ENCODE results near the gene EMX1.

The EMX1 gene

DNA sequence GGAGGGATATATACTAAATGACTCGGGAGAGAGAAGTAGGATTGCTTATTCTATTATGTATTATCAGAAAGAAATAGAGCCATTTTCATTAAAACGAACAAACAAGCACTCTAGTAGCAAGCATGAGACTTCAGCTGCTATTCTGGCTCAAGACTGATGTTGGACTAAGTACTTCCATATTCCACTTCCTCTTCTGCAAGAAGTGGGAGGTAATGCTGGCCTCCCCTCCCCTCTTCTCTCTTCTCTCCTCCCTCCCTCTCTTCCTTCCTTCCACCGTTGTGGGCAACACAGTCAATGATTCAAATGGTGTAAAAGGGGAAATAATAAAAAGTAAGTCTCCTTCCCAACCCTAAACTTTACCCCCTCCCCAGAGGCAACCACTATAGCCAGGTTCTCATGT lies 62.6 kb downstream of the EMX1 start:
- Histone ChIP-seq H3K27me3 (ENCODE audit: insufficient read depth, insufficient read length) (no peaks in the 10 kb centered on the region), H3K36me3 (ENCODE audit: insufficient read depth, insufficient read length, low read length) (peaks cover 22% of the 10 kb centered on the region), H3K4me3 (ENCODE audit: insufficient read length, low read depth) (no peak overlapping the region), H3K9me3 (ENCODE audit: insufficient read depth, low read length) (no peaks in the 10 kb centered on the region), H3K9ac (ENCODE audit: insufficient read length, low read depth) (no peak overlapping the region), H3K4me1 (ENCODE audit: insufficient read depth, insufficient read length) (peaks cover 6% of the 10 kb centered on the region)
- no peak for DNase-seq (ENCODE audit: low read depth, low spot score)
- TF ChIP-seq SUZ12 (IDR thresholded peaks at IDR 0.05; ENCODE audit: extremely low read depth, insufficient read depth, insufficient read length), result no peak
- TF ChIP-seq YY1 (IDR thresholded peaks at IDR 0.05; ENCODE audit: insufficient read depth, insufficient read length), result no peak
- no peak for TF ChIP-seq ZNF274 (IDR thresholded peaks at IDR 0.05; ENCODE audit: low read depth, low read length)

DNA sequence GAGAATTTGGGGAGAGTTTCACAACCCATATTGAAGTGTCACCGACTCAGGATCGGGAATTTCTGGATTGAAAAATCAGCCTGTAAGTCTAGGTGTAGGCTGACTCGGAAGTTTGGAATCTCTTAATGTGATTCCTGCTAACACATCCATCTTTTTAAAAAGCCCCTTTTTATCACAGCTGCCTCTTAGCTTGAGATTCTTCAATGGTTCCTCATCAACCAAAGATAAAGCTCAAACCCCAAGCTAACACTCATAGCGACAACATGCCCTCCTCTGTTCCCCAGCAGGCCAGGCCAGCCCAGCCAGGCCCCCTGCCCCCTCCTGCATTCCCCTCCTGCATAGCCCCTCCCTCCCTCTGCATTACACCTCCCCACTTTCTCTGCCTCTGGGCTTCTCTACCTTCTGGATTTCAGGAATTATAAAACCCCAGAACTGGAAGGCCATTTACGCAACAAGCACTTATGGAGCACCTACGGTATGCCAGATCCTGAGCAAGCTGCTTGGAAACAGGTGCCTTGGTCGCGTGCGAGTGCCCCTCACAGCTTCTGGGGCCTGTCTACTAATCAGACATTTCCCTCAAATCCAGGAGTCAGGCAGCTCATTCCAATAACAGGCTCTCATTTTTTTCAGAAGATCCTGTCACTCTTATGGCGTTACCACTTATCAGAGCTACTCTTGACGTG lies 63.4 kb downstream of the EMX1 start:
- Histone ChIP-seq H3K4me3 (ENCODE audit: insufficient read length, low read depth) (no peak overlapping the region), H3K4me1 (ENCODE audit: insufficient read depth, insufficient read length) (peaks cover 6% of the 10 kb centered on the region), H3K9me3 (ENCODE audit: insufficient read depth, low read length) (no peaks in the 10 kb centered on the region), H3K36me3 (ENCODE audit: insufficient read depth, insufficient read length, low read length) (peaks cover 24% of the 10 kb centered on the region), H3K9ac (ENCODE audit: insufficient read length, low read depth) (no peak overlapping the region), H3K27me3 (ENCODE audit: insufficient read depth, insufficient read length) (no peaks in the 10 kb centered on the region)
- TF ChIP-seq YY1 (IDR thresholded peaks at IDR 0.05; ENCODE audit: insufficient read depth, insufficient read length), result no peak
- TF ChIP-seq SUZ12 (IDR thresholded peaks at IDR 0.05; ENCODE audit: extremely low read depth, insufficient read depth, insufficient read length), result no peak
- TF ChIP-seq ZNF274 (IDR thresholded peaks at IDR 0.05; ENCODE audit: low read depth, low read length), result no peak
- DNase-seq (ENCODE audit: low read depth, low spot score), result no peak

DNA sequence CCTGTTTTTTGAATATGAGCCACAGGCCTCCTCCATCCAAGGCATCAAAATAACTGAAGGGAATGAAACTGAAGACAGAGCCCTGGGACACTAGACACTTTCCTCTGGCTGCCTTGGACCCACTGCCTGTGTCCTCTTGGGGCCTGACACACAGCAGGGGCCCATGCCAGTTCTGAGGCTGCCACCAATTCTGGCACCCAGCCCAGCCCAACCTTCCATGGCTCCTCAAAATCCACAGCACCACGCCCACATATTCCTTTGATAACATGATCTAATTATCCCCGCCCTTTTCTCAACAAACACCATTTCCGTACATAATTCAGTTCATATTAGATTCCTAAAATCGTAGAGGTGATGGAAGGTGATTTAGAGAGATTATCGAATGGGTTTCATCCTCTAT lies 64.2 kb downstream of the EMX1 start:
- Histone ChIP-seq H3K36me3 (ENCODE audit: insufficient read depth, insufficient read length, low read length) (peaks cover 29% of the 10 kb centered on the region), H3K9ac (ENCODE audit: insufficient read length, low read depth) (no peak overlapping the region), H3K27me3 (ENCODE audit: insufficient read depth, insufficient read length) (no peaks in the 10 kb centered on the region), H3K4me1 (ENCODE audit: insufficient read depth, insufficient read length) (peaks cover 6% of the 10 kb centered on the region), H3K9me3 (ENCODE audit: insufficient read depth, low read length) (no peaks in the 10 kb centered on the region), H3K4me3 (ENCODE audit: insufficient read length, low read depth) (no peak overlapping the region)
- DNase-seq (ENCODE audit: low read depth, low spot score), result no peak
- no peak for TF ChIP-seq ZNF274 (IDR thresholded peaks at IDR 0.05; ENCODE audit: low read depth, low read length)
- TF ChIP-seq YY1 (IDR thresholded peaks at IDR 0.05; ENCODE audit: insufficient read depth, insufficient read length), result no peak
- TF ChIP-seq SUZ12 (IDR thresholded peaks at IDR 0.05; ENCODE audit: extremely low read depth, insufficient read depth, insufficient read length), result no peak

DNA sequence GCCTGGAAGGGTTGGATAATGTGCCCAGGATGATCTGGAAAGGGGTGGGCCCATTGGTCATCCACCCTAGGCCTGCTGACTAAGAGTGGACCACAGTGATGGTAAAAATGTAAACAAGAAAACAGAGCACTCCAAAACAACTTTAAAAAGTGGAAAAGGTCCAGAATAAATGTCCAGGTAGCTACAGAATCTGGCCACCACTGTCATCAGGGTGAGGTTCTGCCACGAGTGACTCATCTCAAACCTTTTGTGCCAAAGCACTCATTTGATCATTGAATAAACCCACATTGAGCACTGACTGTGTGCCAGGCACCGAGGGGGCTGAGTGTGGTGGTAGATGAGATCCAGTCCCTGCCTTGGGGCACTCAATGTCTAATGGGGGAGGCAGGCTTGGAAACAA lies 64.9 kb downstream of the EMX1 start:
- no peak for DNase-seq (ENCODE audit: low read depth, low spot score)
- TF ChIP-seq ZNF274 (IDR thresholded peaks at IDR 0.05; ENCODE audit: low read depth, low read length), result no peak
- no peak for TF ChIP-seq YY1 (IDR thresholded peaks at IDR 0.05; ENCODE audit: insufficient read depth, insufficient read length)
- no peak for TF ChIP-seq SUZ12 (IDR thresholded peaks at IDR 0.05; ENCODE audit: extremely low read depth, insufficient read depth, insufficient read length)
- no peaks in the 10 kb centered on the region for H3K9me3 ChIP-seq (ENCODE audit: insufficient read depth, low read length)
- H3K27me3 ChIP-seq (ENCODE audit: insufficient read depth, insufficient read length), result no peaks in the 10 kb centered on the region
- no peak overlapping the region for H3K4me3 ChIP-seq (ENCODE audit: insufficient read length, low read depth)
- H3K4me1 ChIP-seq (ENCODE audit: insufficient read depth, insufficient read length), result peaks cover 6% of the 10 kb centered on the region
- H3K9ac ChIP-seq (ENCODE audit: insufficient read length, low read depth), result no peak overlapping the region
- peaks cover 29% of the 10 kb centered on the region for H3K36me3 ChIP-seq (ENCODE audit: insufficient read depth, insufficient read length, low read length)

DNA sequence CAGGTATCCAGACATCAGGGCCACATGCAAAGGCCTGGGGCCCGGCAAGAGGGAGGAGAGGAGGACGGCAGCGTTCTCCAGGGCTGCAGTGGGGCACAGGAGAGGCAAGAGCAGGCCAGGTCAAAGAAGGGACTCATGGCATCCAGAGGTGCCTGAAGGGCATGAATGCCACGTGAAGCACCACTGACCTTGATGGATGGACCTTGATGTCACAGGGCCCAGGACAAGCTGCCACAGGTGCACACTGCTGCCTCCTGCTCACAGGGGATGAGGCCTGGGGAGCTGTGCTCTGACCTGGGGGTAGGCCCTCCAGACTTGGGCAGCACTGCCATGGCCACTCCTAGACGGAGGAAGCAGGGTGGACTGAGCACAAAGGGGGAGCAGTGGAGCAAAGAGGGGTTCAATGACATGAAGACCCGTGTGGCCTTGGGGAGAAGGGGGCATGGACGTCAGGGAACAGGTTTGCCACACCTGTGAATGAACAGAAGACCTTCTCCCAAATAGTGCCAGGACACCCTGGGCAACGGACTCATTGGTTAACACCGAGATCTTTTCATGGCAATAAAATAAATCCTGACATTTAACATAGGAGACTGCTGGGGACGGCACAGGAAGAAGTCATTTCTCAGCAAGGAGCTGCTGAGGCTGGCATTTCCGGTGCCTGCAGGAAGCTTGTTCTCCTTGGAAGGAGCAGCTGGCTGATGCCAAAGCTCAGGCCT lies 65.6 kb downstream of the EMX1 start:
- Histone ChIP-seq H3K9ac (ENCODE audit: insufficient read length, low read depth) (no peak overlapping the region), H3K4me3 (ENCODE audit: insufficient read length, low read depth) (no peak overlapping the region), H3K9me3 (ENCODE audit: insufficient read depth, low read length) (no peaks in the 10 kb centered on the region), H3K4me1 (ENCODE audit: insufficient read depth, insufficient read length) (peaks cover 6% of the 10 kb centered on the region), H3K36me3 (ENCODE audit: insufficient read depth, insufficient read length, low read length) (peaks cover 32% of the 10 kb centered on the region), H3K27me3 (ENCODE audit: insufficient read depth, insufficient read length) (no peaks in the 10 kb centered on the region)
- DNase-seq (ENCODE audit: low read depth, low spot score), result no peak
- no peak for TF ChIP-seq YY1 (IDR thresholded peaks at IDR 0.05; ENCODE audit: insufficient read depth, insufficient read length)
- TF ChIP-seq ZNF274 (IDR thresholded peaks at IDR 0.05; ENCODE audit: low read depth, low read length), result no peak
- TF ChIP-seq SUZ12 (IDR thresholded peaks at IDR 0.05; ENCODE audit: extremely low read depth, insufficient read depth, insufficient read length), result no peak

DNA sequence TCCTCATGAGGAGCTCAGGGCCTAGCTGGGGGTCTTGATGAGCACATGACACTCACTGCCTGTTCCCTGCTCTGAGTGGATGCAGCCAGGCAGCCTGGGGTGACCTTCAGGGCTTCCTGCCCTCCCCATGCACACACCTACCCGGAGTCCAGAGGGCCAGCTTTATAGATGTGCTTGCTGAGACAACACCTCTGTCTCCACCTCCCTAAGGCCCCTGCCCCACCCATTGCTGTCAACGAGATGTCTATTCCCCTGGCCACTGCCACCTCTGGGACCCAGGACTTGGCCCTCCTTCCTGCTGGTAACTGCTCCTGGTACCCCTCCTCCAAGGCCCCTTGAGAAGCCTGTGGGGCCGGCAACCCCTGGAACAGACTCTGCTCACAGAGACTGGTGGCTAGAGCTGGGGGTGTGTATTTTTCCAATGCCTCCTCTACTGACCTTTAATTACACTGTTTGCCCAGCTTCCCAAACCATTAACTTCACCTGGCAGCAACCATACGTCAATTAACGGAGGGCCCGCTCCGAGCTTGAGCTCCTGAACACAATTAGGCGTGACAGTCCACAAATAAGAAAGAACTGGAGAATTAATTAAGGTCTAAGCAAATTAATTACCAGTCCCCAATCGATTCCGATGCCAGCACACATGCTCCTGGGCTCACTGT lies 66.3 kb downstream of the EMX1 start:
- TF ChIP-seq YY1 (IDR thresholded peaks at IDR 0.05; ENCODE audit: insufficient read depth, insufficient read length) (no peak), ZNF274 (IDR thresholded peaks at IDR 0.05; ENCODE audit: low read depth, low read length) (no peak), SUZ12 (IDR thresholded peaks at IDR 0.05; ENCODE audit: extremely low read depth, insufficient read depth, insufficient read length) (no peak)
- H3K9me3 ChIP-seq (ENCODE audit: insufficient read depth, low read length), result no peaks in the 10 kb centered on the region

DNA sequence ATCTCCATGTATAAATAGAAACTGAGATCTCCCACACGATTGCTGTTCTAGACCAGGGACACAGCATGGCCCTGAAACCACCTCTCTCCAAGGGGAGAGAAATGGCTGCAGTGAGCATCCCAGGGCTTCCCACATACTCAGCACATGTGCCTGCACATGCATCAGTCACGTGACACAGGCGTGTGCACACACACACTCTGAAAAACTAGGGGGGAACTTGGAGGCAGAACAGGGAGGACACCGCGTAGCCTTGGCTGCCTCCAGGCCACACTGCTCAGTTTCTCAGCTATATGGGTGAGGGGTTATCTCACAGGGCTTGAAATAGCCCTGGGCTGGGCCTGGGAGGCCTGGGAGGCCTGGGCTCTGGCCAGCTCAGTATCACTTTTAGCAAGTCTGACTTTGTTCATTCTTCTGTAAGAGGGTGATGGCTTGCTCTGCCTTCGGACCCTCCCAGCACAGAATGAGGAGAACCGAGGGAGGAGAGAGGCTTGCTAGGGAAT lies 66.9 kb downstream of the EMX1 start:
- H3K36me3 ChIP-seq (ENCODE audit: insufficient read depth, insufficient read length, low read length), result peaks cover 44% of the 10 kb centered on the region
- H3K27me3 ChIP-seq (ENCODE audit: insufficient read depth, insufficient read length), result no peaks in the 10 kb centered on the region
- H3K4me3 ChIP-seq (ENCODE audit: insufficient read length, low read depth), result no peak overlapping the region
- H3K9ac ChIP-seq (ENCODE audit: insufficient read length, low read depth), result no peak overlapping the region
- H3K9me3 ChIP-seq (ENCODE audit: insufficient read depth, low read length), result no peaks in the 10 kb centered on the region
- peaks cover 6% of the 10 kb centered on the region for H3K4me1 ChIP-seq (ENCODE audit: insufficient read depth, insufficient read length)
- no peak for TF ChIP-seq ZNF274 (IDR thresholded peaks at IDR 0.05; ENCODE audit: low read depth, low read length)
- no peak for TF ChIP-seq SUZ12 (IDR thresholded peaks at IDR 0.05; ENCODE audit: extremely low read depth, insufficient read depth, insufficient read length)
- no peak for TF ChIP-seq YY1 (IDR thresholded peaks at IDR 0.05; ENCODE audit: insufficient read depth, insufficient read length)
- DNase-seq (ENCODE audit: low read depth, low spot score), result no peak

More for the DNA sequence above, 66.3 kb downstream of the EMX1 start:
- no peak for DNase-seq (ENCODE audit: low read depth, low spot score)
- H3K36me3 ChIP-seq (ENCODE audit: insufficient read depth, insufficient read length, low read length), result peaks cover 39% of the 10 kb centered on the region
- H3K4me1 ChIP-seq (ENCODE audit: insufficient read depth, insufficient read length), result peaks cover 6% of the 10 kb centered on the region
- H3K9ac ChIP-seq (ENCODE audit: insufficient read length, low read depth), result no peak overlapping the region
- no peak overlapping the region for H3K4me3 ChIP-seq (ENCODE audit: insufficient read length, low read depth)
- H3K27me3 ChIP-seq (ENCODE audit: insufficient read depth, insufficient read length), result no peaks in the 10 kb centered on the region

Measured in NT2/D1 (cell line).